ENCODE results near the gene SRRM5. TPM values are rescaled to one million over a fixed set of nuclear protein-coding genes. Genes with fewer than 3 reads are reported as not detected.

SRRM5 gene
- total RNA-seq, 1 experiment from 2014 or later, result 0.70 TPM

- Histone ChIP-seq H4K8ac (replicated peaks; ENCODE audit: insufficient read length, low read depth, low read length) (no peak overlapping the region), H2BK120ac (ENCODE audit: low read depth, low read length, poor library complexity, severe bottlenecking) (no peak overlapping the region), H3T11ph (ENCODE audit: low read length) (no peak overlapping the region), H3K4me2 (ENCODE audit: insufficient read depth, insufficient read length, low read length) (no peak overlapping the region), H2AK5ac (ENCODE audit: insufficient read length, low read length) (no peak overlapping the region), H3K9ac (ENCODE audit: extremely low read depth, insufficient read length, low read length) (no peak overlapping the region), H3K23me2 (ENCODE audit: insufficient read length, low read depth, low read length, poor library complexity, severe bottlenecking) (no peaks in the 10 kb centered on the region), H3K79me1 (ENCODE audit: insufficient read depth, low read depth, low read length, poor library complexity, severe bottlenecking) (no peaks in the 10 kb centered on the region), H3K4me1 (ENCODE audit: insufficient read depth, low read length) (no peaks in the 10 kb centered on the region), H2BK20ac (ENCODE audit: low read depth, low read length, poor library complexity, severe bottlenecking) (no peak overlapping the region), H2BK5ac (ENCODE audit: insufficient read length, low read length) (no peak overlapping the region), H3K4ac (ENCODE audit: low read depth, low read length) (no peak overlapping the region), H2BK15ac (ENCODE audit: low read depth, low read length) (no peak overlapping the region), H4K5ac (ENCODE audit: insufficient read length, low read depth, low read length) (no peak overlapping the region), H3K27ac (ENCODE audit: insufficient read length, low read depth, low read length) (no peak overlapping the region), H3K79me2 (ENCODE audit: insufficient read depth, low read length) (no peaks in the 10 kb centered on the region), H3K27me3 (ENCODE audit: insufficient read depth, low read length) (no peaks in the 10 kb centered on the region), H4K91ac (ENCODE audit: insufficient read length, low read depth, low read length) (no peak overlapping the region), H3K18ac (ENCODE audit: insufficient read length, low read depth, low read length) (no peak overlapping the region), H2BK12ac (ENCODE audit: insufficient read length, low read depth, low read length) (no peak overlapping the region), H4K20me1 (ENCODE audit: control insufficient read depth, insufficient read depth, insufficient read length) (no peaks in the 10 kb centered on the region), H3K9me3 (ENCODE audit: control insufficient read depth, low read depth, low read length) (no peaks in the 10 kb centered on the region), H3K14ac (ENCODE audit: insufficient read depth, low read length) (no peak overlapping the region), H3K23ac (ENCODE audit: insufficient read length, low read depth, low read length) (no peak overlapping the region), H2AFZ (ENCODE audit: low read length) (no peak overlapping the region), H3K56ac (ENCODE audit: insufficient read length, low read depth, low read length) (no peak overlapping the region)
- H3K36me3 Mint-ChIP-seq (ENCODE audit: insufficient read depth in 1 of 3, low read depth in 3 of 3), result peaks cover 28 to 41% (median 36%) of the 10 kb centered on the region in 3 experiments
- H3K27me3 Mint-ChIP-seq (ENCODE audit: low read depth), result no peaks in the 10 kb centered on the region; the same call in 1 of the 2 replicates
- H3K9me3 Mint-ChIP-seq, result peaks cover 3% of the 10 kb centered on the region in 2 experiments; a peak in 4 of 5 replicates
- no peak for TF ChIP-seq CTCF (conservative IDR thresholded peaks at IDR 0.05)
- H3K4me3 Mint-ChIP-seq, result no peak overlapping the region
- no peak overlapping the region; a peak in 1 of 7 replicates for H3K27ac Mint-ChIP-seq
- no CpG with 5 or more reads among the region's 12 CpGs for WGBS (ENCODE audit: extremely low coverage, insufficient read length, low lambda C conversion rate)
- H3K4me1 Mint-ChIP-seq, result peaks cover 7 to 8% of the 10 kb centered on the region in 2 experiments
- no peak for DNase-seq
Measured at GRCh38 chr19:43612374-43612773, 486 bp downstream of the SRRM5 start.
